Nephron (organoid): ENCODE measurements around the gene DDX19B.
"Not testable (repeated sequence)": the region's sequence is repeated elsewhere in the genome, so short reads cannot be mapped to it uniquely, and the experiment has no call there.

Experiments used
- H3K27ac Mint-ChIP-seq, 3 experiments: 2 replicates each; pipeline ENCODE4 v1.8.0; 2020; ENCODE audit warnings: mixed read lengths in 3 of 3, mild to moderate bottlenecking in 2 of 3, moderate library complexity in 1 of 3
- H3K27me3 Mint-ChIP-seq: 2 replicates; pipeline ENCODE4 v1.8.0; 2021; ENCODE audit warnings: low read depth, mild to moderate bottlenecking, moderate library complexity, mixed read lengths
- H3K36me3 Mint-ChIP-seq: 2 replicates; pipeline ENCODE4 v1.8.0; 2020; ENCODE audit warnings: low read depth, mixed read lengths
- H3K4me1 Mint-ChIP-seq: 2 replicates; pipeline ENCODE4 v1.8.0; 2020; ENCODE audit warnings: mixed read lengths
- H3K4me3 Mint-ChIP-seq, 3 experiments: 2 replicates each; pipeline ENCODE4 v1.8.0; 2020; ENCODE audit warnings: mild to moderate bottlenecking in 3 of 3, mixed read lengths in 3 of 3, moderate library complexity in 2 of 3
- H3K9me3 Mint-ChIP-seq: 2 replicates; pipeline ENCODE4 v1.8.0; 2020; ENCODE audit warnings: mixed read lengths
- TF ChIP-seq, protein P1 (sequence below), 3 experiments: fragments of 200-600 bp; sonication (generic); IDR thresholded peaks; one replicate each; pipeline ENCODE4 v1.5.0; 2021; ENCODE audit warnings: antibody characterized with exemption in 3 of 3; ENCODE audit not compliant: unreplicated experiment in 3 of 3

DDX19B gene

DNA sequence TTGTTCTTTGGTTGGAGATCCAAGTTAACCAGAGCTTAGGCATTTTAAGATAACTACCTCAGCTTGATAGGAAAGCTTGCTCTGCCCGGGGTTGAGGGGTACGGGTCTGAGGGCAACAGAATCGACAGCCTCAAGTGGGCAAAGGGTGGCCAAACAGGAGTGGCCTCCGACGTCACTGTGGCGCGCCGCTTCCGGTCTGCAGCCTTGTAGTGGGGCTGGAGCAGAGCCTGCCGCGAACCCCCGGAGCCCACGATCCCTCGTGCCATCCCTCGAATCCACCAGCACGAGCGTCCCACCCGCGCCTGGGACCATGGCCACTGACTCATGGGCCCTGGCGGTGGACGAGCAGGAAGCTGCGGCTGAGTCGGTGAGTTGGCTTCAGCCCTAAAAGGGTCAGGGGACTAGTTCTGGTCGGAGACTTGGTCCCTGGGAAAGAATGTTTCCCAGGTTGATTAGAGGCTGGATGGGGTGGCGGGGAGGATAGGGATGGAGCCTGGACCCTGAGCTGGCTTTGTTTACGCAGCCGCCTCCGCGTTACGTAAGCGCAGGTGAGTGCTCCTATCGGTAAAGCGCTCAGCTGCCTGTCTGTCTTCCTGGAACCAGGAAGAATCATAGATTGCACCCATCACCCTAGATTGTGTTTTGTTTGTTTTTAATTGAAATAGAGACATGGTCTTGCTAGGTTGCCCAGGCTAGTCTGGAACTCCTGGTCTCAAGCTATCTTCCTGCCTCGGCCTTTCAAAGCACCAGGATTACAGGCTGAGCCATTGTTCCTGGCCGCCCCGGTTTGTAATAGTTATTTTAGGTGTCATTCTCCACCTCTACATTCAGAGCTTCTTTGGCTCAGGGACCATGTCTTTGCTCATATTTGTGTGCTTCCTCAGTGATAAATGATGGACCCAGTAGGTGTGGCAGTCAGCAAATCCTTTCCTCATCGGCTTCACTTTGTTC, at the start of gene DDX19B:
Gene DDX19B, plus strand, starts transcription at position 199 of the 951 bp plus-strand sequence. Its CDS starts 112 bp downstream, at position 311.
- TF ChIP-seq, protein P1, sequence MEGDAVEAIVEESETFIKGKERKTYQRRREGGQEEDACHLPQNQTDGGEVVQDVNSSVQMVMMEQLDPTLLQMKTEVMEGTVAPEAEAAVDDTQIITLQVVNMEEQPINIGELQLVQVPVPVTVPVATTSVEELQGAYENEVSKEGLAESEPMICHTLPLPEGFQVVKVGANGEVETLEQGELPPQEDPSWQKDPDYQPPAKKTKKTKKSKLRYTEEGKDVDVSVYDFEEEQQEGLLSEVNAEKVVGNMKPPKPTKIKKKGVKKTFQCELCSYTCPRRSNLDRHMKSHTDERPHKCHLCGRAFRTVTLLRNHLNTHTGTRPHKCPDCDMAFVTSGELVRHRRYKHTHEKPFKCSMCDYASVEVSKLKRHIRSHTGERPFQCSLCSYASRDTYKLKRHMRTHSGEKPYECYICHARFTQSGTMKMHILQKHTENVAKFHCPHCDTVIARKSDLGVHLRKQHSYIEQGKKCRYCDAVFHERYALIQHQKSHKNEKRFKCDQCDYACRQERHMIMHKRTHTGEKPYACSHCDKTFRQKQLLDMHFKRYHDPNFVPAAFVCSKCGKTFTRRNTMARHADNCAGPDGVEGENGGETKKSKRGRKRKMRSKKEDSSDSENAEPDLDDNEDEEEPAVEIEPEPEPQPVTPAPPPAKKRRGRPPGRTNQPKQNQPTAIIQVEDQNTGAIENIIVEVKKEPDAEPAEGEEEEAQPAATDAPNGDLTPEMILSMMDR (IDR thresholded peaks at IDR 0.05; ENCODE audit: unreplicated experiment in 3 of 3): no peak
- Mint-ChIP-seq H3K36me3 (peaks cover 37% of the 10 kb centered on the region), H3K27ac (peak within 1 kb of the TSS; percentile 97 to 98 (median 98)), H3K9me3 (peaks cover 18% of the 10 kb centered on the region), H3K27me3 (no peaks in the 10 kb centered on the region), H3K4me1 (peaks cover 14% of the 10 kb centered on the region), H3K4me3 (peak within 1 kb of the TSS; percentile 91 to 98 (median 94))

DNA sequence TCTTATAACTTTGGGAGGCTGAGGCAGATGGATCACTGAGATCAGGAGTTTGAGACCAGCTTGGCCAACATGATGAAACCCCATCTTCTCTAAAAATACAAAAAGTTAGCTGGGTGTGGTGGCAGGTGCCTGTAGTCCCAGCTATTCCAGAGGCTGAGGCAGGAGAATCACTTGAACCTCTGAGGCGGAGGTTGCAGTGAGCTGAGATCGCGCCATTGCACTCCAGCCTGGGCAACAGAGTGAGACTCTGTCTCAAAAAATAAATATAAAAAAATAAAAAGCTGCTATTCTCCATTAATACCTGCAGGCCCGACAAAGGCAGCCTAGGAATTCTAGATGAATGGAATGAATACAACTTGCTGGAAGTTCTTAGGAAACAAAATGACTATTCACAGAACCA, 49.3 kb upstream of the DDX19B start:
- H3K36me3 Mint-ChIP-seq: peaks cover 29% of the 10 kb centered on the region
- not testable (repeated sequence) for H3K9me3 Mint-ChIP-seq, H3K4me1 Mint-ChIP-seq, H3K27me3 Mint-ChIP-seq
- H3K27ac Mint-ChIP-seq: peak overlapping the region in 1 of 3 experiments; percentile 39
- peak overlapping the region; percentile 62 to 75 (median 66) for H3K4me3 Mint-ChIP-seq

DNA sequence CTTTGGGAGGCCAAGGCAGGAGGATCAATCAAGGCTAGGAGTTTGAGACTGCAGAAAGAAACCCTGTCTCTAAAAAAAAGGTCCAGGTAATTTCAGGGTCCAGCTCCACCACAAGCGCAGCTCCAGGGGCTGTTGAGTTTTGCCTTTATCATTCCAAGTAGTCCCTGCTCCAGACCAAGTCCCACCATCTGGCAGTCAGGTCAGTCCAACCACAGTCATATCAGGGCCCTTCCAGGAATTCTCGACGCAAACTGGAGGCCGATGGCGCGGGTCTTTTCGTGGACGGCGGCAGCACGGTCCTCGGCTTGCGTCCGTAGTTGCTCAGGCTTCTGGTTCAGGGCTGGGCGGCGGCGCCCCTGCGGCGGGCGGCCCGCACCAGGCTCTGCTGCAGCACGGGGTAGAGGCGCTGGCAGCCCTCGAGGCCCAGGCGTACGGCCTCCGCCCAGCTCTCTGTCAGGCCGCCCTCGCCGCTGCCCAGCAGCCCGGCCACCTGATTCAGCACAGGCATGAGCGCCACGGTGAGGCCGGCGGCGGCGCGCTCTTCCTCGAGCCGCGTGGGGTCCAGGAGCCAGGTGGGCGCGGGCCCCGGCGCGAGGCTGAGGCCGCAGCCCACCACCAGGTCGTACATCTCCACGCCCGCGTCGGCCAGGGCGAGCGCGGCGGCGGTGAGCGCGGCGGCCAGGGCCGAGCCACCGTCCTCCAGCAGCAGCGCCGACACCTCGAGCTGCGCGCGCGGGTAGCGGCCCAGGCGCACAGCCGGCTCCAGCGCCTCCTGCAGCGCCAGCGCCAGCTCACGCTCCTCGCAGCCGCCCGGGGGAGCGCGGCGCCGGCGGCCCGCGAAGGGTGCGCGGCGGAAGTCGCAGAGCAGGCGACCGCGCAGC, 48.0 kb upstream of the DDX19B start:
- Mint-ChIP-seq H3K27me3 (no peaks in the 10 kb centered on the region), H3K9me3 (no peaks in the 10 kb centered on the region), H3K36me3 (peaks cover 38% of the 10 kb centered on the region), H3K4me3 (peak overlapping the region; percentile 81 to 85 (median 84)), H3K27ac (peak overlapping the region in 1 of 3 experiments; percentile 66), H3K4me1 (peaks cover 7% of the 10 kb centered on the region)
- TF ChIP-seq, protein P1 (IDR thresholded peaks at IDR 0.05; ENCODE audit: unreplicated experiment in 3 of 3): no peak

DNA sequence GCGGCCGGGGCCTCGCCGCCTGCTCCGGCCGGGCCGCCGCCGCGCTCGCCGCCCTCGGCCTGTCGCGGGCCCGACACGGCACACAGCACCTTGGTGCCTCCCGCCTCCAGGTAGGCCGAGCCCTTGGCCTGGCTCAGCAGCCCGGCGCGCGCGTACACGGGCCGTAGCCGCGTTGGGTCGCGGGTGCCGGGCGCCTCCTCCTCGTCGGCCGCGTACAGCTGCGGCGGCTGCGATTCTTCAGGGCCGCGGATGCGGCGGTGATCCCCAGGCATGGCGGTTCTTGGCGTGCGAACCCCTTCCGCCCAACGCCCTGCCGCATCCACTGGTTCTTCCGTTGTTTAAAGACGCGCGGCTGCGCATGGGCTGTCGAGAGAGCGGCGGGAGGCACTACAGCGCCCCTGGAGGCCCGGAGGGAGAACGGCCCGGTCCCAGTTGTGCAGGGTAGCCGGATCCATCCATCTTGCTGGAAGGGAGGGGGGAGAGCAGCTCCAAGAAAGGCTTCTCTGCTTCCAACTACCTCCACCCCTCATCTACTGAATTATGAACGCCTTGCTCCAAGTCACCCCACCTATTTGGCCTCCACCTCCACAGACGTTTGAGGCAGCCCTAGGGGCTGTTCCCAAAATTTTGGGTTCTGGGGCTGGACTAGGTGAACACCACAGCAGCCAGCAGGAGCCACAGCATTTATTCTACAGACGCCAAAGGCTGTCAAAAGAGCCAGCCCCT, 47.2 kb upstream of the DDX19B start, which contains the start of gene EXOSC6:
Gene EXOSC6, minus strand, starts transcription at position 312 of the 726 bp plus-strand sequence. Its CDS starts 40 bp downstream, at position 272.
- TF ChIP-seq, protein P1 (IDR thresholded peaks at IDR 0.05; ENCODE audit: unreplicated experiment in 3 of 3): peak; percentile 94 to 97 (median 96)
- Mint-ChIP-seq H3K27me3 (no peaks in the 10 kb centered on the region), H3K36me3 (peaks cover 38% of the 10 kb centered on the region), H3K4me3 (peak within 1 kb of the TSS; percentile 82 to 92 (median 91)), H3K27ac (peak within 1 kb of the TSS; percentile 67 to 92 (median 91)), H3K9me3 (no peaks in the 10 kb centered on the region), H3K4me1 (peaks cover 7% of the 10 kb centered on the region)

DNA sequence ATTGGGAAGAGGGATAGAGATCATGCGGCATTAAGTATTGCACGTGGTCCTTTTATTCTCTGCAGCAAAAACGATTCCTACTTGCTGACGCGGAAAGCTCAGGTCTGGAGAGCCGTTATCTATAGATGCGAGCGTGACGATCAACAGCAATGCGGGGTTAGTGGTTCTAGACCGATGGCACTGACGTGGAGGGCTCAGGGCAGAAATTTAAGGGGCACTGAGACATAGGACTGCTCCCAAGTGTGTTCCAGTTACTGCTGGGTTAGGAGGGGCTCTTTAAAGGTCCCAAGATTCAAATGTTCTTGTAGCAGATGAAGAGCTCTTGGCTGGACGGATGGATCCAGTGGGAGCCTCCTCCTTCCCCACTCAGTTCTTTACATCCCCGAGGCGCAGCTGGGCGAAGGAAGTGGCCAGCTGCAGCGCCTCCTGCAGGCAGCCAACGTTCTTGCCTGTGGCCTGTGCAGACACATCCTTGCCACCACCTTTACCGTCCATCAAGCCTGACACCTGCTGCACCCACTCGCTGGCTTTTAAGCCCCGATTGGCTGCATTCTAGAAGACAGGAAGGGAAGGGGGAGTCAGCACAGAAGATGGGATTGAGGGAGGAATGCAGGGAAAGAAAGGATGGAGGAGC, 46.5 kb upstream of the DDX19B start:
- Mint-ChIP-seq H3K36me3 (peaks cover 42% of the 10 kb centered on the region), H3K4me3 (peak overlapping the region; percentile 82 to 92 (median 91)), H3K4me1 (peaks cover 7% of the 10 kb centered on the region), H3K9me3 (no peaks in the 10 kb centered on the region), H3K27ac (peak overlapping the region; percentile 37 to 92 (median 67)), H3K27me3 (no peaks in the 10 kb centered on the region)
- TF ChIP-seq, protein P1 (IDR thresholded peaks at IDR 0.05; ENCODE audit: unreplicated experiment in 3 of 3): peak in 1 of 3 experiments; percentile 37
